H1 (cell line): ENCODE measurements around the gene AP2B1. TPM values are rescaled to one million over a fixed set of nuclear protein-coding genes. Genes with fewer than 3 reads are reported as not detected.
A peak's percentile ranks its signal among the peaks of the same experiment; 100 is the strongest.

Source experiments
- CTCF ChIA-PET: fragments of 300-600 bp; sonication (Branson Sonifier 250); formaldehyde crosslinking; loops from one replicate; lab custom pipeline; 2021; ENCODE audit not compliant: partially characterized antibody; lab: Charles Lee
- POLR2A ChIA-PET: fragments of 300-600 bp; sonication (Branson Sonifier 250); formaldehyde crosslinking; loops from one replicate; lab custom pipeline; 2021; ENCODE audit warnings: inconsistent platforms; ENCODE audit not compliant: partially characterized antibody; lab: Charles Lee
- DNase-seq, 2 experiments: peaks; one replicate each; pipeline versions ENCODE4 v3.0.0 to v3.0.0-alpha.2; 2010 to 2022; ENCODE audit warnings: low spot score in 2 of 2, low read depth in 1 of 2, mixed read lengths in 1 of 2
- FAIRE-seq: peaks from 2 replicates; lab custom pipeline; 2011; peaks lifted over from hg19 to GRCh38; lab: Jason Lieb, UNC
- H2AFZ ChIP-seq: 2 replicates; pipeline ENCODE4 v1.8.1; 2012; ENCODE audit warnings: low read length, inconsistent platforms
- H2AK5ac ChIP-seq: 2 replicates; pipeline ENCODE4 v1.6.1; 2013; ENCODE audit warnings: low read depth, low read length
- H2BK120ac ChIP-seq: replicated peaks from 2 replicates; pipeline ENCODE3; 2013; ENCODE audit warnings: low read depth, low read length, inconsistent platforms
- H2BK12ac ChIP-seq: 2 replicates; pipeline ENCODE4 v1.6.1; 2013; ENCODE audit warnings: low read depth, low read length
- H2BK15ac ChIP-seq: 2 replicates; pipeline ENCODE4 v1.6.1; 2013; ENCODE audit warnings: low read length
- H2BK20ac ChIP-seq: 2 replicates; pipeline ENCODE4 v1.6.1; 2013; ENCODE audit warnings: low read length
- H2BK5ac ChIP-seq: 2 replicates; pipeline ENCODE4 v1.6.1; 2013; ENCODE audit warnings: low read depth, low read length
- H3K14ac ChIP-seq: 2 replicates; pipeline ENCODE4 v1.6.1; 2013; ENCODE audit warnings: inconsistent platforms; ENCODE audit not compliant: insufficient read length
- H3K18ac ChIP-seq: 2 replicates; pipeline ENCODE4 v1.6.1; 2013; ENCODE audit warnings: low read length; ENCODE audit errors: extremely low read depth
- H3K23ac ChIP-seq: 2 replicates; pipeline ENCODE4 v1.6.1; 2013; ENCODE audit warnings: inconsistent platforms; ENCODE audit not compliant: insufficient read length
- H3K23me2 ChIP-seq: 2 replicates; pipeline ENCODE4 v1.6.1; 2013; ENCODE audit warnings: low read depth, low read length
- H3K27ac ChIP-seq: 2 replicates; pipeline ENCODE4 v1.6.1; 2011; ENCODE audit warnings: low read depth, low read length, inconsistent platforms
- H3K27me3 ChIP-seq, 4 experiments: replicated peaks in 1 of 4; 1 replicate in 1 of 4; 2 replicates in 3 of 4; pipeline versions ENCODE4 v1.6.1 to v1.8.1; 2011 to 2013; ENCODE audit warnings: low read length in 3 of 4, mild to moderate bottlenecking in 3 of 4, inconsistent platforms in 2 of 4, mixed read lengths in 2 of 4, moderate library complexity in 1 of 4; ENCODE audit not compliant: control insufficient read depth in 3 of 4, insufficient read depth in 3 of 4; ENCODE audit errors: extremely low read depth in 1 of 4
- H3K36me3 ChIP-seq, 4 experiments: 2 replicates each; pipeline versions ENCODE4 v1.6.1 to v1.8.1; 2011 to 2013; ENCODE audit warnings: mild to moderate bottlenecking in 4 of 4, low read length in 3 of 4, moderate library complexity in 2 of 4, control low read depth in 1 of 4, inconsistent platforms in 1 of 4; ENCODE audit not compliant: insufficient read depth in 4 of 4, control insufficient read depth in 2 of 4
- H3K4ac ChIP-seq: replicated peaks from 2 replicates; pipeline ENCODE3; 2013; ENCODE audit warnings: low read length, low read depth, mixed read lengths, inconsistent platforms; ENCODE audit not compliant: insufficient read length
- H3K4me1 ChIP-seq, 4 experiments: replicated peaks in 1 of 4; 1 replicate in 1 of 4; 2 replicates in 3 of 4; pipeline versions ENCODE4 v1.6.1 to v1.8.1; 2011 to 2013; ENCODE audit warnings: low read length in 3 of 4, inconsistent platforms in 2 of 4, mixed read lengths in 1 of 4; ENCODE audit not compliant: insufficient read depth in 4 of 4, control insufficient read depth in 3 of 4
- H3K4me2 ChIP-seq, 2 experiments: 2 replicates each; pipeline versions ENCODE4 v1.6.1 to v1.8.1; 2011 to 2013; ENCODE audit warnings: low read depth in 2 of 2, low read length in 2 of 2, control low read depth in 1 of 2, inconsistent platforms in 1 of 2, mild to moderate bottlenecking in 1 of 2; ENCODE audit not compliant: insufficient read depth in 1 of 2
- H3K4me3 ChIP-seq, 4 experiments: fragments of 200-600, 300-600 bp in 1 of 4; sonication (generic), shearing (Covaris generic), sonication (Bioruptor Twin) in 1 of 4; 2 replicates each; pipeline versions ENCODE4 v1.5.1 to v1.8.1; 2011 to 2016; ENCODE audit warnings: low read length in 4 of 4, low read depth in 3 of 4, control low read depth in 2 of 4, inconsistent platforms in 2 of 4, mild to moderate bottlenecking in 2 of 4, mixed read lengths in 1 of 4, moderate library complexity in 1 of 4; ENCODE audit not compliant: insufficient read depth in 2 of 4; ENCODE audit errors: extremely low read depth in 1 of 4
- H3K56ac ChIP-seq: replicated peaks from 2 replicates; pipeline ENCODE3; 2013; ENCODE audit warnings: low read depth, mild to moderate bottlenecking, mixed read lengths, low read length, inconsistent platforms; ENCODE audit not compliant: insufficient read length
- H3K79me1 ChIP-seq: 2 replicates; pipeline ENCODE4 v1.6.1; 2013; ENCODE audit warnings: low read depth, low read length, control low read depth
- H3K79me2 ChIP-seq, 2 experiments: 2 replicates each; pipeline versions ENCODE4 v1.6.1 to v1.8.1; 2012 to 2013; ENCODE audit warnings: low read length in 2 of 2, mild to moderate bottlenecking in 2 of 2, inconsistent platforms in 1 of 2; ENCODE audit not compliant: insufficient read depth in 2 of 2, control insufficient read depth in 1 of 2
- H3K9ac ChIP-seq, 4 experiments: replicated peaks in 1 of 4; 1 replicate in 1 of 4; 2 replicates in 3 of 4; pipeline versions ENCODE4 v1.6.1 to v1.8.1; 2011 to 2013; ENCODE audit warnings: low read depth in 3 of 4, low read length in 3 of 4, control low read depth in 2 of 4, mild to moderate bottlenecking in 2 of 4, moderate library complexity in 2 of 4, inconsistent platforms in 1 of 4; ENCODE audit errors: extremely low read depth in 1 of 4
- H3K9me3 ChIP-seq, 2 experiments: 2 replicates each; pipeline versions ENCODE4 v1.6.1 to v1.8.1; 2012 to 2013; ENCODE audit warnings: mild to moderate bottlenecking in 2 of 2, moderate library complexity in 2 of 2, control low read depth in 1 of 2, inconsistent platforms in 1 of 2, low read depth in 1 of 2, low read length in 1 of 2, mixed read lengths in 1 of 2; ENCODE audit not compliant: insufficient read depth in 2 of 2
- H4K20me1 ChIP-seq, 2 experiments: replicated peaks in 1 of 2; 2 replicates each; pipeline versions ENCODE3 to v1.8.1; 2011 to 2013; ENCODE audit warnings: inconsistent platforms in 2 of 2, low read length in 2 of 2, mild to moderate bottlenecking in 1 of 2; ENCODE audit not compliant: insufficient read depth in 2 of 2, control insufficient read depth in 1 of 2
- H4K5ac ChIP-seq: 2 replicates; pipeline ENCODE4 v1.6.1; 2013; ENCODE audit warnings: low read length, low read depth, mixed read lengths, inconsistent platforms; ENCODE audit not compliant: insufficient read length
- H4K8ac ChIP-seq: 2 replicates; pipeline ENCODE4 v1.8.0; 2013; ENCODE audit warnings: mild to moderate bottlenecking, moderate library complexity, low read length, inconsistent platforms; ENCODE audit not compliant: insufficient read depth; ENCODE audit errors: extremely low read depth
- H4K91ac ChIP-seq: replicated peaks from 2 replicates; pipeline ENCODE3; 2013; ENCODE audit warnings: low read length, mixed read lengths, inconsistent platforms; ENCODE audit not compliant: insufficient read length
- BRCA1 ChIP-seq: IDR thresholded peaks from 2 replicates; pipeline ENCODE4 v1.6.1; 2012; ENCODE audit warnings: low read depth, low read length, improper control_type of control experiment
- HDAC6 ChIP-seq: IDR thresholded peaks from one replicate; pipeline ENCODE4 v1.7.1; 2012; ENCODE audit warnings: low read depth, mild to moderate bottlenecking, inconsistent platforms, low read length, moderate library complexity
- JUND ChIP-seq: IDR thresholded peaks from 2 replicates; pipeline ENCODE4 v1.6.1; 2011; ENCODE audit warnings: mild to moderate bottlenecking, improper control_type of control experiment, low read length
- KDM1A ChIP-seq: fragments of 200-600, 300-600 bp; sonication (generic); IDR thresholded peaks from 2 replicates; pipeline ENCODE4 v1.7.1; 2016; ENCODE audit warnings: mild to moderate bottlenecking, low read length, borderline replicate concordance
- PHF8 ChIP-seq: fragments of 200-600 bp; sonication (generic); conservative IDR thresholded peaks from 2 replicates; pipeline ENCODE4 v1.7.1; 2012; ENCODE audit warnings: low read depth, mild to moderate bottlenecking, inconsistent platforms, low read length, moderate library complexity
- POLR2A ChIP-seq, 2 experiments: IDR thresholded peaks; 1 replicate in 1 of 2; 2 replicates in 1 of 2; pipeline ENCODE4 v1.6.1; 2011; ENCODE audit warnings: low read depth in 2 of 2, low read length in 2 of 2, mild to moderate bottlenecking in 2 of 2; ENCODE audit errors: control extremely low read depth in 1 of 2
- POU5F1 ChIP-seq: IDR thresholded peaks from 2 replicates; pipeline ENCODE4 v1.6.1; 2011; ENCODE audit warnings: low read depth, mild to moderate bottlenecking, low read length, moderate library complexity
- RBBP5 ChIP-seq: IDR thresholded peaks from 2 replicates; pipeline ENCODE4 v1.7.1; 2012; ENCODE audit warnings: low read depth, mild to moderate bottlenecking, inconsistent platforms, low read length, moderate library complexity, borderline replicate concordance
- RXRA ChIP-seq: IDR thresholded peaks from 2 replicates; pipeline ENCODE4 v1.6.1; 2011; ENCODE audit warnings: low read depth, mild to moderate bottlenecking, low read length, moderate library complexity; ENCODE audit not compliant: insufficient read depth
- SP4 ChIP-seq: IDR thresholded peaks from 2 replicates; pipeline ENCODE4 v1.6.1; 2012; ENCODE audit warnings: low read length, inconsistent platforms
- SRF ChIP-seq: IDR thresholded peaks from 2 replicates; pipeline ENCODE4 v1.6.1; 2011; ENCODE audit warnings: mild to moderate bottlenecking, low read depth, low read length, moderate library complexity
- TAF1 ChIP-seq: IDR thresholded peaks from 2 replicates; pipeline ENCODE4 v1.6.1; 2011; ENCODE audit warnings: mild to moderate bottlenecking, low read depth, low read length
- TAF7 ChIP-seq: optimal IDR thresholded peaks from 2 replicates; pipeline ENCODE3; 2011; ENCODE audit warnings: low read depth, mild to moderate bottlenecking, inconsistent platforms, low read length, moderate library complexity, borderline replicate concordance
- WGBS, 2 experiments: shearing (Covaris generic) in 1 of 2; methylation state at CpG; one replicate each; pipeline versions ENCODE4 v1.1.6 to v1.1.7; 2013 to 2015; ENCODE audit warnings: low lambda C conversion rate in 2 of 2, mixed read lengths in 2 of 2, inconsistent platforms in 1 of 2, low coverage in 1 of 2, missing lambda C conversion rate in 1 of 2; ENCODE audit not compliant: insufficient replicate concordance in 2 of 2, insufficient coverage in 1 of 2, insufficient read length in 1 of 2; ENCODE audit errors: extremely low coverage in 1 of 2, missing lambda C conversion rate in 1 of 2; 5-methylcytosine and 5-hydroxymethylcytosine counted together
- polyA plus RNA-seq, 7 experiments: library from polyadenylated mRNA; depleted of rRNA in 3 of 7; stranded (reverse) in 5 of 7; unstranded in 2 of 7; fragments of >200 nt in 5 of 7; fragments of 200-250 nt in 2 of 7; gene quantifications; 1 replicate in 5 of 7; 2 replicates in 1 of 7; 4 replicates in 1 of 7; pipeline versions ENCODE4 v1.2.1 to v1.2.3, GENCODE V29; 2011 to 2013; ENCODE audit warnings: missing spikeins in 2 of 7, mixed read lengths in 2 of 7
- total RNA-seq: library from RNA; stranded (reverse); fragmentation: NEBNext Ultra II Directional; extraction: Animal tissue kit (Norgen Biotek cat#: 25700); gene quantifications from 2 replicates; pipeline ENCODE4 v1.2.1, GENCODE V29; 2021

The AP2B1 gene
- total and polyA plus RNA-seq, 2 of the 8 experiments (the other 6 are each of a cell fraction or from before 2014, with no cell fraction given) = 95.5 to 199 TPM

GRCh38 chr17:35726127-35726952 is 139.2 kb downstream of the AP2B1 start:
- Histone ChIP-seq H4K91ac (no peak overlapping the region), H2BK5ac (no peak overlapping the region), H3K18ac (no peak overlapping the region), H2AFZ (no peak overlapping the region), H3K4me3 (no peak overlapping the region), H3K79me2 (no peaks in the 10 kb centered on the region), H3K4me1 (peaks cover 3 to 22% (median 7%) of the 10 kb centered on the region in 4 experiments; a peak in 6 of 7 replicates), H3K79me1 (no peaks in the 10 kb centered on the region), H2AK5ac (no peak overlapping the region), H3K4ac (no peak overlapping the region), H3K4me2 (no peak overlapping the region), H3K23me2 (peaks cover 3% of the 10 kb centered on the region; the same call in 1 of the 2 replicates), H3K27me3 (peaks cover 0 to 2% (median 1%) of the 10 kb centered on the region in 4 experiments; a peak in 3 of 7 replicates), H2BK12ac (no peak overlapping the region), H3K23ac (no peak overlapping the region), H3K56ac (no peak overlapping the region), H3K9ac (no peak overlapping the region), H2BK120ac (no peak overlapping the region), H3K9me3 (no peaks in the 10 kb centered on the region), H4K8ac (no peak overlapping the region), H3K36me3 (peaks cover 0 to 18% (median 10%) of the 10 kb centered on the region in 4 experiments; a peak in 7 of 8 replicates), H2BK20ac (no peak overlapping the region), H3K27ac (no peak overlapping the region), H4K20me1 (peaks cover 1 to 2% of the 10 kb centered on the region in 2 experiments), H4K5ac (no peak overlapping the region), H3K14ac (no peak overlapping the region), H2BK15ac (no peak overlapping the region)
- POLR2A ChIA-PET = interaction anchor here (0.9 to 1.6 kb wide), 3 partner anchors 13 to 23 kb away, joined by 3 to 4 read pairs (median 3); no protein-coding TSS in a partner anchor
- 87% methylated on average over 6 of the region's 6 CpGs; no CpG with 5 or more reads in 1 of the 2 experiments for WGBS, 2 experiments
- CTCF ChIA-PET = interaction anchor here (0.6 to 4.4 kb wide), 6 partner anchors 10 to 179 kb away, joined by 3 to 28 read pairs (median 6); no protein-coding TSS in a partner anchor
- DNase-seq (peak in 1 of 2 experiments; percentile 51), FAIRE-seq (no peak)
- TF ChIP-seq TAF1 (no peak), RBBP5 (no peak), SP4 (no peak), KDM1A (no peak), POU5F1 (no peak), SRF (no peak), POLR2A (IDR thresholded peaks at IDR 0.05; ENCODE audit: control extremely low read depth in 1 of 2, low read depth in 2 of 2, low read length in 2 of 2) (no peak), HDAC6 (no peak), BRCA1 (no peak), PHF8 (no peak), RXRA (no peak), TAF7 (no peak), JUND (no peak)
